HCEC 1CT (cell line): ENCODE results near the gene CASD1.
A peak's percentile ranks its signal among the peaks of the same experiment; 100 is the strongest.

Source experiments
- DNase-seq: peaks from one replicate; pipeline ENCODE4 v3.0.0-alpha.2; 2017

The CASD1 gene

GRCh38 chr7:94513565-94513860 lies 3.9 kb downstream of the CASD1 start:
- DNase-seq, result no peak

GRCh38 chr7:94514140-94514889 lies 4.7 kb downstream of the CASD1 start:
- no peak for DNase-seq

- no peak for DNase-seq
Observed at GRCh38 chr7:94514917-94515316, 5.3 kb downstream of the CASD1 start.

- DNase-seq, result no peak
Observed at GRCh38 chr7:94525923-94526322, 16.3 kb downstream of the CASD1 start.

GRCh38 chr7:94529516-94529915 lies 19.9 kb downstream of the CASD1 start:
- peak; percentile 11 for DNase-seq

GRCh38 chr7:94530109-94530508 lies 20.5 kb downstream of the CASD1 start:
- no peak for DNase-seq

GRCh38 chr7:94532676-94533075 lies 23.1 kb downstream of the CASD1 start:
- no peak for DNase-seq

- peak; percentile 26 for DNase-seq
Observed at GRCh38 chr7:94540428-94540827, 30.8 kb downstream of the CASD1 start.

GRCh38 chr7:94547126-94547525 lies 37.5 kb downstream of the CASD1 start:
- DNase-seq, result peak; percentile 29

- no peak for DNase-seq
Observed at GRCh38 chr7:94556028-94556427, 46.4 kb downstream of the CASD1 start.

- DNase-seq, result no peak
Observed at GRCh38 chr7:94557215-94557614, 47.6 kb downstream of the CASD1 start.

GRCh38 chr7:94559972-94560371 lies 50.4 kb downstream of the CASD1 start:
- no peak for DNase-seq

GRCh38 chr7:94561841-94562514 lies 52.4 kb downstream of the CASD1 start:
- DNase-seq, result peak; percentile 81

GRCh38 chr7:94562525-94562924 lies 52.9 kb downstream of the CASD1 start:
- peak; percentile 56 for DNase-seq

- DNase-seq, result no peak
Observed at GRCh38 chr7:94565247-94565894, 55.8 kb downstream of the CASD1 start.

GRCh38 chr7:94567396-94567795 lies 57.8 kb downstream of the CASD1 start:
- DNase-seq, result no peak

GRCh38 chr7:94571816-94572215 lies 62.2 kb downstream of the CASD1 start:
- DNase-seq, result no peak

GRCh38 chr7:94575646-94576045 lies 66.0 kb downstream of the CASD1 start:
- DNase-seq, result no peak

GRCh38 chr7:94576316-94576715 lies 66.7 kb downstream of the CASD1 start:
- DNase-seq, result no peak

- DNase-seq, result no peak
Observed at GRCh38 chr7:94577357-94577756, 67.7 kb downstream of the CASD1 start.

GRCh38 chr7:94578614-94579013 lies 69.0 kb downstream of the CASD1 start:
- peak; percentile 9 for DNase-seq

- no peak for DNase-seq
Observed at GRCh38 chr7:94579470-94579869, 69.9 kb downstream of the CASD1 start.

- peak; percentile 63 for DNase-seq
Observed at GRCh38 chr7:94580601-94581000, 71.0 kb downstream of the CASD1 start.

GRCh38 chr7:94584113-94584512 lies 74.5 kb downstream of the CASD1 start:
- no peak for DNase-seq
